ENCODE results near the gene STXBP2.

GRCh38 chr19:7635670-7636069 is 1.2 kb upstream of the STXBP2 start:
- TF ChIP-seq EZH2 (IDR thresholded peaks at IDR 0.05) (no peak), POLR2AphosphoS5 (IDR thresholded peaks at IDR 0.05; ENCODE audit: borderline replicate concordance, low read depth, low read length) (no peak), FOXP2 (optimal IDR thresholded peaks at IDR 0.05; ENCODE audit: control extremely low read depth, extremely low read length, insufficient read depth) (no peak)
